Natural killer cell (primary cell): ENCODE measurements around the gene SLC25A29. TPM values are rescaled to one million over a fixed set of nuclear protein-coding genes. Genes with fewer than 3 reads are reported as not detected.
A peak's percentile ranks its signal among the peaks of the same experiment; 100 is the strongest.

Experiments used
- ATAC-seq, 3 donors: fragments of 150-1000 bp in 2 of 3; fragments of 200-7000 bp in 1 of 3; cut with Tn5 transposase; 1 replicate in 1 of 3; 2 replicates in 2 of 3; pipeline ENCODE4 v1.10.0; 2021; ENCODE audit warnings: mild to moderate bottlenecking in 2 of 3, moderate library complexity in 2 of 3
- DNase-seq, 2 donors: peaks; one replicate each; pipeline versions ENCODE4 v3.0.0 to v3.0.0-alpha.2; 2013 to 2021; ENCODE audit warnings: mixed read lengths in 1 of 2
- H3K27ac ChIP-seq: one replicate; pipeline ENCODE4 v1.5.1; 2013; ENCODE audit warnings: mild to moderate bottlenecking, low read length
- H3K27me3 ChIP-seq: one replicate; pipeline ENCODE4 v1.6.1; 2013; ENCODE audit warnings: low read length; ENCODE audit not compliant: control insufficient read depth, insufficient read depth
- H3K36me3 ChIP-seq: one replicate; pipeline ENCODE4 v1.6.1; 2013; ENCODE audit warnings: low read length; ENCODE audit not compliant: control insufficient read depth, insufficient read depth
- H3K4me1 ChIP-seq: one replicate; pipeline ENCODE4 v1.6.1; 2013; ENCODE audit warnings: low read length; ENCODE audit not compliant: control insufficient read depth, insufficient read depth
- H3K4me3 ChIP-seq: one replicate; pipeline ENCODE4 v1.5.1; 2013; ENCODE audit warnings: low read length
- H3K9me3 ChIP-seq: one replicate; pipeline ENCODE4 v1.6.1; 2013; ENCODE audit warnings: low read length; ENCODE audit not compliant: control insufficient read depth, insufficient read depth
- H3K27ac Mint-ChIP-seq, 2 donors: one replicate each; pipeline ENCODE4 v1.8.0; 2022; ENCODE audit warnings: mild to moderate bottlenecking in 2 of 2, mixed read lengths in 2 of 2, moderate library complexity in 1 of 2
- H3K27me3 Mint-ChIP-seq, 2 donors: one replicate each; pipeline ENCODE4 v1.8.0; 2022; ENCODE audit warnings: low read depth in 2 of 2, mixed read lengths in 2 of 2
- H3K36me3 Mint-ChIP-seq: one replicate; pipeline ENCODE4 v1.8.0; 2022; ENCODE audit warnings: mixed read lengths
- H3K4me1 Mint-ChIP-seq, 2 donors: one replicate each; pipeline ENCODE4 v1.8.0; 2022; ENCODE audit warnings: mixed read lengths in 2 of 2
- H3K4me3 Mint-ChIP-seq: one replicate; pipeline ENCODE4 v1.8.0; 2022; ENCODE audit warnings: mild to moderate bottlenecking, moderate library complexity, mixed read lengths
- H3K9me3 Mint-ChIP-seq, 2 donors: one replicate each; pipeline ENCODE4 v1.8.0; 2022; ENCODE audit warnings: mixed read lengths in 2 of 2
- WGBS: methylation state at CpG from one replicate; pipeline ENCODE4 v1.1.7; 2013; ENCODE audit warnings: missing lambda C conversion rate; ENCODE audit not compliant: insufficient coverage; 5-methylcytosine and 5-hydroxymethylcytosine counted together
- intact Hi-C: fragments of 100-400 bp; cut with micrococcal nuclease; formaldehyde crosslinking; loops from one replicate; pipeline ENCODE4 v1.14.2; 2022
- total RNA-seq, 4 donors: library from RNA; stranded (reverse); fragments of 120-200 nt in 1 of 4; gene quantifications; one replicate each; pipeline versions ENCODE4 v1.2.3 to v1.2.4, GENCODE V29; 2013 to 2022
- TF ChIP-seq, protein P1 (sequence below): fragments of 200-600 bp; IDR thresholded peaks from one replicate; pipeline ENCODE4 v1.8.0; 2022; ENCODE audit warnings: antibody characterized with exemption

The SLC25A29 gene
- total RNA-seq, 3 donors from 2014 or later (not counting 1 experiment from before 2014, with no cell fraction given) = 8.6 to 80.7 (median 69.3) TPM

DNA sequence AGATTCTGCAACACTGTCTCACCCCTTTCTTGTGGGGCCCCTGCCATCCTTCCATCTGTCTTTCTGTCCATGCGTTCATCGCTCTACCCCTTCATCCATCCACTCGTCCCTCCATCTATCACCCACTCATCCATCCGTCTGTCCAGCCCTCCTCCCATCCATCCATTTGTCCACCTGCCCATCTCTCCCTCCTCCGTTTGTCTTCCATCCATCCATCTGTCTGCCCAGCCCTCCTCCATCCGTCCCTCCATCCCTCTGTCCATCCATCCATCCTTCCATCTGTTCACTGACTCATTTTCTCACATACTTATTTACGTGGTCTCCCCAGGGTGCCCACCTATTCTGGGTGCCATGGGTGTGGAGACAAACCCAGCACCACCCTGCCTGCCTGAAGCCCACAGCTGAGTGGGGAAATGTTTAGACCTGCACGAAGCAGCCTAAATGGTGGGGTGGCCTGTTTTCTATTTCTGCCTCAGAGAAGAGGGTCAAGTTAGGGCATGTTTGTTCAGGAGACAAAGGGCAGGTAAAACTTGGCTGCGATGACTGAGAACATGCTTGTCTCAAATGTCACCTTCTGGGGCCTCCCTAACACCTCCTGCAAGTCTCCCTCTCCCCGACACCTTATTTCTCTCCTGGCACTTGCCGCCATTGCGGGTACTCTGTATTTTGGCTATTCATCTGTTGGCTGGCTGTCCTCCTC, 14.1 kb upstream of the SLC25A29 start:
- Histone ChIP-seq H3K27ac (no peak overlapping the region), H3K36me3 (no peaks in the 10 kb centered on the region), H3K4me1 (peaks cover 11% of the 10 kb centered on the region), H3K9me3 (no peaks in the 10 kb centered on the region), H3K4me3 (no peak overlapping the region), H3K27me3 (no peaks in the 10 kb centered on the region)
- Mint-ChIP-seq H3K27me3 (peaks cover 0 to 5% of the 10 kb centered on the region in 2 donors), H3K4me3 (no peak overlapping the region), H3K36me3 (no peaks in the 10 kb centered on the region), H3K4me1 (no peaks in the 10 kb centered on the region), H3K9me3 (no peaks in the 10 kb centered on the region), H3K27ac (no peak overlapping the region)
- intact Hi-C loops = no loop called here
- TF ChIP-seq, protein P1, sequence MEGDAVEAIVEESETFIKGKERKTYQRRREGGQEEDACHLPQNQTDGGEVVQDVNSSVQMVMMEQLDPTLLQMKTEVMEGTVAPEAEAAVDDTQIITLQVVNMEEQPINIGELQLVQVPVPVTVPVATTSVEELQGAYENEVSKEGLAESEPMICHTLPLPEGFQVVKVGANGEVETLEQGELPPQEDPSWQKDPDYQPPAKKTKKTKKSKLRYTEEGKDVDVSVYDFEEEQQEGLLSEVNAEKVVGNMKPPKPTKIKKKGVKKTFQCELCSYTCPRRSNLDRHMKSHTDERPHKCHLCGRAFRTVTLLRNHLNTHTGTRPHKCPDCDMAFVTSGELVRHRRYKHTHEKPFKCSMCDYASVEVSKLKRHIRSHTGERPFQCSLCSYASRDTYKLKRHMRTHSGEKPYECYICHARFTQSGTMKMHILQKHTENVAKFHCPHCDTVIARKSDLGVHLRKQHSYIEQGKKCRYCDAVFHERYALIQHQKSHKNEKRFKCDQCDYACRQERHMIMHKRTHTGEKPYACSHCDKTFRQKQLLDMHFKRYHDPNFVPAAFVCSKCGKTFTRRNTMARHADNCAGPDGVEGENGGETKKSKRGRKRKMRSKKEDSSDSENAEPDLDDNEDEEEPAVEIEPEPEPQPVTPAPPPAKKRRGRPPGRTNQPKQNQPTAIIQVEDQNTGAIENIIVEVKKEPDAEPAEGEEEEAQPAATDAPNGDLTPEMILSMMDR = no peak
- DNase-seq (no peak), ATAC-seq (no peak)
- 94% methylated on average over 12 of the region's 12 CpGs for WGBS

GRCh38 chr14:100317912-100318808, 11.9 kb upstream of the SLC25A29 start:
- peak overlapping the region; percentile 81 for H3K4me3 Mint-ChIP-seq
- H3K36me3 Mint-ChIP-seq = no peaks in the 10 kb centered on the region
- no peaks in the 10 kb centered on the region for H3K27me3 ChIP-seq
- peak; percentile 68 to 82 for DNase-seq
- peak overlapping the region; percentile 40 for H3K4me3 ChIP-seq
- peaks cover 0 to 5% of the 10 kb centered on the region in 2 donors for H3K27me3 Mint-ChIP-seq
- 30% methylated on average over 40 of the region's 40 CpGs for WGBS
- peak overlapping the region in 1 of 2 donors; percentile 35 for H3K27ac Mint-ChIP-seq
- no peaks in the 10 kb centered on the region for H3K36me3 ChIP-seq
- H3K9me3 Mint-ChIP-seq = no peaks in the 10 kb centered on the region
- intact Hi-C loops = no loop called here
- peaks cover 13% of the 10 kb centered on the region for H3K4me1 ChIP-seq
- peak overlapping the region; percentile 17 for H3K27ac ChIP-seq
- ATAC-seq = peak; percentile 93 to 99 (median 98)
- TF ChIP-seq, protein P1 = peak; percentile 86
- no peaks in the 10 kb centered on the region for H3K9me3 ChIP-seq
- peaks cover 0 to 2% of the 10 kb centered on the region in 2 donors for H3K4me1 Mint-ChIP-seq

GRCh38 chr14:100317389-100317788, 11.1 kb upstream of the SLC25A29 start:
- TF ChIP-seq, protein P1 = no peak
- H3K27ac ChIP-seq = no peak overlapping the region
- DNase-seq (no peak), ATAC-seq (no peak)
- peaks cover 21% of the 10 kb centered on the region for H3K4me1 ChIP-seq
- H3K4me1 Mint-ChIP-seq = peaks cover 5 to 10% of the 10 kb centered on the region in 2 donors
- H3K36me3 Mint-ChIP-seq = no peaks in the 10 kb centered on the region
- no peaks in the 10 kb centered on the region for H3K9me3 ChIP-seq
- intact Hi-C loops = no loop called here
- no peaks in the 10 kb centered on the region for H3K36me3 ChIP-seq
- H3K27me3 Mint-ChIP-seq = peaks cover 0 to 5% of the 10 kb centered on the region in 2 donors
- no peaks in the 10 kb centered on the region for H3K27me3 ChIP-seq
- peak overlapping the region; percentile 81 for H3K4me3 Mint-ChIP-seq
- 92% methylated on average over 6 of the region's 6 CpGs for WGBS
- H3K9me3 Mint-ChIP-seq = no peaks in the 10 kb centered on the region
- H3K27ac Mint-ChIP-seq = peak overlapping the region in 1 of 2 donors; percentile 35
- H3K4me3 ChIP-seq = no peak overlapping the region
